HepG2 (cell line): ENCODE measurements around the gene SPAG4. TPM values are rescaled to one million over a fixed set of nuclear protein-coding genes. Genes with fewer than 3 reads are reported as not detected.

ENCODE experiments used
- BRCA1 ChIP-seq: sonication (generic); formaldehyde crosslinking; IDR thresholded peaks from 2 replicates; pipeline ENCODE4 v1.4.0; 2020; ENCODE audit warnings: missing genetic modification reagents
- CSRNP2 ChIP-seq: sonication (generic); formaldehyde crosslinking; conservative IDR thresholded peaks from 2 replicates; pipeline ENCODE4 v1.8.0; 2022; ENCODE audit warnings: low read depth, missing genetic modification reagents
- FIP1L1 ChIP-seq: fragments of 200-400 bp; formaldehyde crosslinking; IDR thresholded peaks from 2 replicates; pipeline ENCODE4 v1.6.1; 2018; ENCODE audit warnings: low read depth, mild to moderate bottlenecking, low read length, moderate library complexity, borderline replicate concordance; ENCODE audit not compliant: insufficient read depth
- GPN1 ChIP-seq: sonication (generic); formaldehyde crosslinking; IDR thresholded peaks from 2 replicates; pipeline ENCODE4 v1.5.1; 2020; ENCODE audit warnings: missing genetic modification reagents, borderline replicate concordance
- HDAC6 ChIP-seq: fragments of 200-600 bp; sonication (generic); IDR thresholded peaks from 2 replicates; pipeline ENCODE4 v1.7.0; 2017; ENCODE audit warnings: mild to moderate bottlenecking, antibody characterized with exemption, low read length, low read depth
- HOXA9 ChIP-seq: sonication (generic); formaldehyde crosslinking; IDR thresholded peaks from 2 replicates; pipeline ENCODE4 v1.8.1; 2022; ENCODE audit warnings: missing genetic modification reagents, mild to moderate bottlenecking, moderate library complexity, borderline replicate concordance
- KDM4B ChIP-seq: sonication (generic); formaldehyde crosslinking; IDR thresholded peaks from 2 replicates; pipeline ENCODE4 v1.4.0; 2020; ENCODE audit warnings: missing genetic modification reagents
- KLF13 ChIP-seq: sonication (generic); formaldehyde crosslinking; IDR thresholded peaks from 2 replicates; pipeline ENCODE4 v1.4.0; 2020; ENCODE audit warnings: mild to moderate bottlenecking, missing genetic modification reagents
- MED1 ChIP-seq: sonication (generic); formaldehyde crosslinking; IDR thresholded peaks from 2 replicates; pipeline ENCODE4 v1.4.0; 2020; ENCODE audit warnings: missing genetic modification reagents
- MXD3 ChIP-seq: IDR thresholded peaks from 2 replicates; pipeline ENCODE4 v1.6.1; 2016; ENCODE audit warnings: mild to moderate bottlenecking, missing biosample characterization, missing genetic modification reagents
- NFIC ChIP-seq: IDR thresholded peaks from 2 replicates; pipeline ENCODE4 v1.6.1; 2012; ENCODE audit warnings: mild to moderate bottlenecking, low read length, inconsistent platforms
- NFYC ChIP-seq: IDR thresholded peaks from 2 replicates; pipeline ENCODE4 v1.6.1; 2016; ENCODE audit warnings: missing genetic modification reagents, missing compliant biosample characterization
- NONO ChIP-seq, 2 experiments: fragments of 450-650 bp in 1 of 2; sonication (generic) in 1 of 2; formaldehyde crosslinking in 1 of 2; IDR thresholded peaks in 1 of 2; conservative IDR thresholded peaks in 1 of 2; 2 replicates each; pipeline versions ENCODE4 v1.6.1 to v1.8.0; 2017 to 2022; ENCODE audit warnings: mild to moderate bottlenecking in 1 of 2, missing genetic modification reagents in 1 of 2, moderate library complexity in 1 of 2
- NR1H2 ChIP-seq: sonication (generic); formaldehyde crosslinking; IDR thresholded peaks from 2 replicates; pipeline ENCODE4 v1.8.1; 2022; ENCODE audit warnings: low read depth, missing genetic modification reagents, borderline replicate concordance
- NR3C1 ChIP-seq: sonication (generic); formaldehyde crosslinking; IDR thresholded peaks from 2 replicates; pipeline ENCODE4 v1.4.0; 2020; ENCODE audit warnings: missing genetic modification reagents
- PBX2 ChIP-seq: IDR thresholded peaks from 2 replicates; pipeline ENCODE4 v1.6.1; 2016; ENCODE audit warnings: control low read depth
- PLRG1 ChIP-seq: fragments of 450-650 bp; conservative IDR thresholded peaks from 2 replicates; pipeline ENCODE4 v1.6.1; 2016
- RBFOX2 ChIP-seq: fragments of 200-400 bp; formaldehyde crosslinking; IDR thresholded peaks from 2 replicates; pipeline ENCODE4 v1.6.1; 2017; ENCODE audit warnings: low read depth, mild to moderate bottlenecking, low read length
- TEAD3 ChIP-seq: optimal IDR thresholded peaks from 2 replicates; pipeline ENCODE3; 2016; ENCODE audit warnings: borderline replicate concordance
- ZKSCAN8 ChIP-seq: IDR thresholded peaks from 2 replicates; pipeline ENCODE4 v1.6.1; 2016; ENCODE audit warnings: borderline replicate concordance, missing genetic modification reagents, missing compliant biosample characterization
- ZMAT5 ChIP-seq: sonication (generic); formaldehyde crosslinking; IDR thresholded peaks from 2 replicates; pipeline ENCODE4 v1.5.0; 2020; ENCODE audit warnings: mild to moderate bottlenecking, low read depth, missing genetic modification reagents, borderline replicate concordance
- ZNF552 ChIP-seq: sonication (generic); formaldehyde crosslinking; IDR thresholded peaks from 2 replicates; pipeline ENCODE4 v1.9.0; 2022; ENCODE audit warnings: missing genetic modification reagents, mild to moderate bottlenecking, borderline replicate concordance
- ZNF775 ChIP-seq: sonication (generic); formaldehyde crosslinking; IDR thresholded peaks from 2 replicates; pipeline ENCODE4 v1.4.0; 2020; ENCODE audit warnings: missing genetic modification reagents, mild to moderate bottlenecking, moderate library complexity, borderline replicate concordance
- ZUFSP ChIP-seq: sonication (generic); formaldehyde crosslinking; IDR thresholded peaks from 2 replicates; pipeline ENCODE4 v1.9.0; 2021; ENCODE audit warnings: missing genetic modification reagents, mild to moderate bottlenecking, borderline replicate concordance
- polyA plus RNA-seq, 8 experiments: library from polyadenylated mRNA; depleted of rRNA in 3 of 8; stranded (reverse) in 7 of 8; unstranded in 1 of 8; fragments of >200 nt; fragmentation: Illumina TruSeq in 4 of 8; extraction: Trizol in 4 of 8; gene quantifications; 2 replicates each; pipeline versions ENCODE4 v1.2.1 to v1.2.3, GENCODE V29; 2011 to 2016; ENCODE audit warnings: low read depth in 4 of 8, missing spikeins in 1 of 8, mixed read lengths in 1 of 8; ENCODE audit not compliant: insufficient read depth in 1 of 8
- total RNA-seq, 5 experiments: library from RNA; depleted of rRNA; stranded (reverse); fragments of >200 nt; fragmentation: Illumina TruSeq; extraction: Trizol; gene quantifications; 2 replicates each; pipeline ENCODE4 v1.2.3, GENCODE V29; 2016; ENCODE audit warnings: low read depth in 1 of 5

Gene SPAG4
- total and polyA plus RNA-seq, 2 of the 13 experiments (the other 11 are each of a cell fraction or from before 2014, with no cell fraction given): 5.8 to 137 TPM

GRCh38 chr20:35616465-35617396 is 1.1 kb downstream of the SPAG4 start (continued):
- no peak for TF ChIP-seq NR3C1 (CRISPR knock-in tag)
- TF ChIP-seq MED1 (CRISPR knock-in tag): peak; percentile 79
- no peak for TF ChIP-seq NONO (IDR thresholded peaks at IDR 0.05)
- no peak for TF ChIP-seq NONO (CRISPR knock-in tag; conservative IDR thresholded peaks at IDR 0.05)
- no peak for TF ChIP-seq ZUFSP (CRISPR knock-in tag)
- TF ChIP-seq KLF13 (CRISPR knock-in tag): no peak
- TF ChIP-seq RBFOX2: peak; percentile 80
- no peak for TF ChIP-seq FIP1L1
- no peak for TF ChIP-seq NFIC
- no peak for TF ChIP-seq PLRG1
- no peak for TF ChIP-seq ZMAT5 (CRISPR knock-in tag)
- TF ChIP-seq MXD3 (CRISPR knock-in tag): peak; percentile 86
- TF ChIP-seq NFYC: peak; percentile 70
- no peak; the same call in 1 of the 2 replicates for TF ChIP-seq ZKSCAN8 (CRISPR knock-in tag)
- no peak for TF ChIP-seq HOXA9 (CRISPR knock-in tag)
- no peak for TF ChIP-seq KDM4B (CRISPR knock-in tag)
- 0 out of 2 replicates have a peak, but pooled peaks have one; percentile 63 for TF ChIP-seq ZNF552 (CRISPR knock-in tag)
- peak; percentile 73; the same call in 1 of the 2 replicates for TF ChIP-seq BRCA1
- TF ChIP-seq GPN1 (CRISPR knock-in tag): peak; percentile 65; the same call in 1 of the 2 replicates
- TF ChIP-seq NR1H2 (CRISPR knock-in tag): no peak
- TF ChIP-seq CSRNP2 (CRISPR knock-in tag): no peak
- no peak for TF ChIP-seq HDAC6
- TF ChIP-seq PBX2 (CRISPR knock-in tag): 0 out of 2 replicates have a peak, but pooled peaks have one; percentile 26
- TF ChIP-seq ZNF775: peak; percentile 77; the same call in 1 of the 2 replicates
- TF ChIP-seq TEAD3 (CRISPR knock-in tag): peak; percentile 82
